GM18511 (cell line): ENCODE results near the gene USF1.

ENCODE experiments used
- ATAC-seq: cut with Tn5 transposase; IDR thresholded peaks from one replicate; pipeline ENCODE4 v1.9.1; 2021; ENCODE audit warnings: mild to moderate bottlenecking, moderate library complexity; ENCODE audit not compliant: unreplicated experiment

The USF1 gene, protein sequence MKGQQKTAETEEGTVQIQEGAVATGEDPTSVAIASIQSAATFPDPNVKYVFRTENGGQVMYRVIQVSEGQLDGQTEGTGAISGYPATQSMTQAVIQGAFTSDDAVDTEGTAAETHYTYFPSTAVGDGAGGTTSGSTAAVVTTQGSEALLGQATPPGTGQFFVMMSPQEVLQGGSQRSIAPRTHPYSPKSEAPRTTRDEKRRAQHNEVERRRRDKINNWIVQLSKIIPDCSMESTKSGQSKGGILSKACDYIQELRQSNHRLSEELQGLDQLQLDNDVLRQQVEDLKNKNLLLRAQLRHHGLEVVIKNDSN

DNA sequence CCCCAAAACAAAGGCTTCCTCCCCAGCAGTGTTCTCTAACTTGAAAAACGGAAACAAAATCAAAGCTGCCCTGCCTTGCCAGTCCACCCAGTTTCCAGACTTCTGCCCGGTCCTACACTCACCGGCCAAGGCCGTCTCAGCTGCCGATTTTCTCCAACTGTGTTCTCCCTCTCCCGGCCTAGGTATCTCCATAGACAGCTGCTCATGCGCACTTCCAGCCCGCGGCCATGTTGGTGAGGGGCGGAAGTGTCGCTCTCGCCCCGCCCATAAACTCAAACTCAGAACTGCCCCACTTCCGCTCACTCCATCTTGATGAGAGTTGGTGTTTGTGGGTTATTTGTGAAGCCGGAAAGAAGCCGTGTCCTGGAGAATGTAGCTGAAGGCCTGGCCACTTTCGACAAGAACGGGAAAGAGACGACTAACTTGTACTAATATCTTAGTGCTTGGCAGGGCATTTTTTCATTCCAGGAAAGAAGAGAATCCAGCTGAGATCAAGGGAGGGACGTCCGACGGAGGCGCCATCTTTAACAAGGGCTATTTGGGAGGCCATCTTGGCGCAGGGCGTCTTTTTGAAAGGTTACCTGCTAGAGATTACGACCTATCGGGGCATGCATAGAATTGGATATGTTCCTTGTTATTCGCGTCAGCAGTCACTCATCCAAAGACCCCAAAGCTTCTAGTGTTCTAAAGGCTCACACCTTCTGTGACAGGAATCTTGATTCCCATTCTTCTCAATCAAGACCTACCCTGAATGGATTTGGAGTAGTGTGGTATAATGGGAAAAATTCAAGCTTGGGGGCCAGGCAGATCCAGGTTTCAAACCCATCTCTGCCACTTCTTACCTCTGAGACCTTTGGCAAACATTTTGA is at the start of gene USF1:
USF1 (minus strand) TSS at position 242 of the 869 bp plus-strand sequence. CDS start 2,702 bp downstream, outside the sequence.
- ATAC-seq = peak; percentile 69

DNA sequence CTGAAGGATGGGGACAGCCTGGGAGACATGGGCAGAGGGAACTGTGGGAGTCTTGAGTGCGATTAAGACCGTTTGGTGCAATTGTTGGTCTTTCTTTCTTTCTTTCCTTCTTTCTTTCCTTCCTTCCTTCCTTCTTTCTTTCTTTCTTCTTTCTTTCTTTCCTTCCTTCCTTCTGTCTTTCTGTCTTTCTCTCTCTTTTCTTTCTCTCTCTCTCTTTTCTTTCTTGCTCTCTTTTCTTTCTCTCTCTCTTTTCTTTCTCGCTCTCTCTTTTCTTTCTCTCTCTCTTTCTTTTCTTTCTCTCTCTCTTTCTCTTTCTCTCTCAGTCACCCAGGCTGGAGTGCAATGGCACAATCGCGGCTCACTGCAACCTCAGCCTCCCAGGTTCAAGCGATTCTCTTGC is 49.5 kb upstream of the USF1 start:
- no peak for ATAC-seq

DNA sequence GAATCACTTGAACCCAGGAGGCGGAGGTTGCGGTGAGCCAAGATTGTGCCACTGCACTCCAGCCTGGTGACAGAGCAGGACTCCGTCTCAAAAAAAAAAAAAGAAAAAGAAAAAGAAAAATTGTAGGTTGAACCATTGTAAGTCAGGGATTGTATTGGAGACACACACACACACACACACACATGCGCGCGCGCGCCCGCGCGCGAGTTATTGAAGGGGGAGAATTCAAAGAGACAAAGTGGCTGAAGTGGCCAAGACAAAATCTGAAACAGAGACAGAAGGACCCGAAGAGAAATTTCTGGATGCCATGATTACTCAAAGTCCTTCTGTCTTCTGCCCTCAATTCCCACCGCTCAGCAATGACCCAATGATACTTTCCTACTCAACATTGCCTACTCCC is 48.7 kb upstream of the USF1 start:
- ATAC-seq = no peak

DNA sequence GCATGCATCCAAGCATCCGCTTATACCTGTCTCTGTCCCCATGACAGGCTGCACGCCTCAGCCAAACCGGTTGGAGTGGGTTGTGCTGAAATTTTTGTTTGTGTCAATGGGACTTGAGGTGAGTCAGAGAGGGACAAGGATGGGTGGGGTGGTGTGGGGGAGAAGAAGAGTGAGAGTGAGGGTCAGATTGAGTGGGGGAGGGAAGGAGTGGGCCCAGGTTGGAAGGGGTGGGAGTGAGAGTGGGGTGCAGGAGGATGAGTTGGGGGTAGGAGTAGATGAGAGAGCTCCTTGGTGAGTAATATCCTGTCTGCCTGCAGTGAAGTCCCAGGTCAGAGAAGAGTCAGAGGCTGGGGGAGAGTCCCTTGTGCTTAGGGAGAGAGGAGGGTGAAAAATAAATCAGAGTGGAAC is 46.8 kb upstream of the USF1 start:
- ATAC-seq = no peak

DNA sequence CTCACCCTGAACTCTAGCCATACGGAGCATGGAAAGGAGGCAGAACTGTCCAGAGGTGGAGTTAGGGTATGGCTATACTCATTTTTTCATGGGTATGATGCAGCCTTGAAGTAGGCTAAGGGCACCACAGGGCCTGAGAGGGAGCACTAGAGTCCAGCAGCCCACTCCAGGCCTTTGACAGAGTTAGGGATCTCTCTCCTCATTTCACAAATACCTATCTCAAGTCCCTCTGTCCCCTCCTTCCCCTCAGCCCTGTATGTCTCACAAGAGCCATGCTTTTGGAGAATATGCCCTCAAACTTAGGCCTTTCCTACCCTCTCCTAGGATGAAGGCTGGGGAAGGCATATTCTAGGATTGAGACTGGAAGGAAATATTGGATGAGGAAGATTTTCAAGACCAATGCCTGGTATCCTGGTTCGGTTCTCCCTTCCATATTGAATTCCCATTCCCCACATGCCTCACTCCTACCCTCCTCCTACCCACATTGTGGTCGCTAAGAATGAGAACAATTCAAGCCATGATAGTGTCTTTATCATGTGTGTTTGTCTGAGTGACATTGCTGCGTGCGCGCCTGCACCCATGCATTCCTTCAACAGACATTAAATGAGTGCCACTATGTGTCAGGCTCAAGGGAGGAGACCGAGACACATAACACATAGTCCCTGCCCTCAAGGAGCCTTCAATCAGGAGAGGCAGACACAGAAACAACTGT is 46.2 kb upstream of the USF1 start:
- ATAC-seq = no peak

DNA sequence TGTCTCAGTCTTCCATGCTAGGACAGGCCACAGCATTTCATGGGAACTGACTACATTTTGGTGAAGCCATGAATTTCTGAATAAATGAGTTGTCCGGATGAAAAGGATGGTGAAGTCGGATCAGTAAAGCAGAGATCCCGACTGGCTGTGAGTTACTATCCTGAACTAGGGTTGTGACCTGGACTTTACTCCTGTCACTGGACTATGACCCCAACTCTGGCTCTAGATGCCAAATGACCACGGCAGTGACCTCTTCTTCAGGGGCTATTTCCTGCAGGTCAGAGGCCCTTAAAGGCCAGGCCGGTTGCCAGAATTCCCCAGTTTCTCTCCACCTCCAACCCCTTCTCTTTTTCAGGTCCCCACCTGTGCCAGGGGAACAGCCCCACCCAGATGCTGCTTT is 45.3 kb upstream of the USF1 start:
- no peak for ATAC-seq

DNA sequence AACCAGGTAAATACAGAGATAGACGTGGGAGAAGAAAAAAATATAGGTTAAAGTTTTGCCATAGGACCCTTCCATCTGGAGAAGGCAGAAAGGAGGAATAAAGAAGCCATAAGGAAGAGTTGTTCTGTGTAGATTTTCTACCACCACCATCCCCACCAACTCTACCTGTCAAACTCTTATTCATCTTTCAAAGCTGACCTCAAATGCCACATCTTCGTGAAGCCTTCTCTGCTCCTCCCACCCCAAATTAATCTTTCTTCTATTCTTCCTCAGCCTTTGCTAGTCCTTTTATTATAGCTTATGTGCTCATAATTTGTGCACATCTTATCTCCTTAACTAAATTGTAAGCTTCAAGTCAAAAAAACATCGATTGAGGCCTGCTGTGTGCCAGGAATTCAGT is 44.8 kb upstream of the USF1 start:
- ATAC-seq = no peak

DNA sequence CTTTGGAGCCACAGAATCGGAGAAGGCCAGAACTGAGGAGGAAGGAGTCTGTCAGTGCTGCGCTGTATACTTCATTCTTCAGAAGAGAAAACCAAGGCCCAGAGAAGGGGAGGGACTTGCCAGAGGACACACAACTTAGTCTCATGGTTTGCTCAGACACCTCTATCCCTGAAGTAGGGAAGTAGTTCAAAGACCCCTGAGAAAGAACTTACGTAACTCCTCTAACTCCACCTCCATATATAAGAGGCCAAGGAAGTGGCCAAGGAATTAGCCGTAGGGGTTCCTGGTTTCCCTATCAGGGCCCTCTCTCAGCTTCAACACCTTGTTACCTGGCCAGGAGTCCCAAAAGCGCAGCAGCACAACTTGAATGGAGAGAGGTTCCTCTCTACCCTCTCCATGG is 44.2 kb upstream of the USF1 start:
- no peak for ATAC-seq

DNA sequence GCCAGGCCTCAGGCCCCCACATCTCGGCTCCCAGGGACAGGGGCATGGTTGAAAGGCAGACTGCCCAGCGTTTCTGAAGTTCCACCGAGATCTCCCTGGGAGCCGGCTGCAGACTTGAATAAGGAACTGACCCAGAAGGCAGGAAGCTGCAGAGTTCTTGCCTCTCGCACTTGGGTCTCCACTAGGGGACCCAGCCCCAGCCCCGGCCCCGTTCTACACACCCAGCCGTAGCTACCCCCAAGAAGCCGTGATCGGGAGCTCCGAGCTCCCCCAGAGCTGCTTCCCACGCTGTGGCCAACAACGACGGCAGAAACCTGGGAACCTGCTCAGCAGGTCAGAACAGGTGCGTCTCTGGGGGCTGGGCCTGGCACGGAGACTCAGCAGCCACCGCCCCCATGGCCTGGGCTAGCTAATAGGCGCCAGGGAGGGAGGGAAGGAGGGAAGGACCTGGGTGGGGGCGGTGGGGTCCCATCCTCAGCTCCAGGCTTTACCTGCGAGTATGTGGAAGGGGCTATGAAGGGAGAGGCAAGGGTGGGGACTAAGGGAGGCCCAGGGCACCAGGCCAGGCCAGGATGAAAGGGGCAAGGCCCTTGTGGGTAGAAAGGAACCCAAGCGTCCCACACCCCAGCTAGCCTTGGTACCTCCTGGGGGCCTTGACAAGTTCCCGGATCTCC is 43.6 kb upstream of the USF1 start, which contains the start of gene NECTIN4:
NECTIN4 (minus strand) TSS at position 308 of the 674 bp plus-strand sequence; CDS start at position 46, 262 bp downstream.
- no peak for ATAC-seq

DNA sequence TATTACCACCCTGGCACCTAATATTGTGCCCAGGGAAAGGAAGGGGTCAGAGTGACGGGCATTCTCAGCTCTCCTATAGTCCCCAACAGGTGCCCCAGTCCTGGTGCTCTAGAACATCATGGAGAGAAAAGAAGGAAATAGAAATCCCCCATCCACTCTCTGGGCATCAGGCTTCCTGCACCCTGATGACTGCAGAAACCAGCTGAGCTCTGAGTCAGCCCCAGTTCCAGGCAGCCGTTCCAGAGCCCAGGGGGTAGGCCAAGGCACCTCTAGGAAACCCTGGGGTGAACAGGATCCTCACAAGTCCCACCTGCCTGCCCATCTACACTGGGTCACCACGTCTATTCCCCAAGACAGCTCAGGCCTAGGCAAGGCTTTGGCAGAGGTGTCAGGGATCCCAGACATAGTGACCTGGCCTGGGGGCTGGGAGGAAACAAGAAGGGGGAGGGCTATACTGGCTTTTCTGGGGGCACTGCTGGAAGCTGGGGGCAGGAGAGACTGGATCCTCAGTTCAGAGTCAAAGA is 42.9 kb upstream of the USF1 start:
- ATAC-seq = no peak

DNA sequence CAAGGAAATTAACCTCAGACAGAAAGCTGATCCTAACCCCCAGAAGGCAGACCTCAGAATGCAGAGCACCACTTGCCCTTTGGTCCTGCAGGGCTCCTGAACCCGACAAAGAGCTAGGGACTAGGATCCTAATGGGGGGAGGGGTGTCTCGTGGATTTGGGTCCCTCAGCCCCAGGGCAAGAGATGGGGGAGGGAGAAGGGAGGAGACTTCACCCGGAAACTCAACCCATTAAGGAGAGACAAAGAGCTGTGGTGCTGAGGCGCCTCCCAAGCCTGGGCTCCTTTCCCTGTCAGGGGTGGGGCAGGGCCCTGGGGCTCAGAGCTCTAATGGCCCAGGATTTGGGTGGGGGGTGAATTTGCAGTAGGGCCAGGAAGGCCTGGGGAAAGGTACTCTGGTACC is 40.7 kb upstream of the USF1 start:
- ATAC-seq = no peak

DNA sequence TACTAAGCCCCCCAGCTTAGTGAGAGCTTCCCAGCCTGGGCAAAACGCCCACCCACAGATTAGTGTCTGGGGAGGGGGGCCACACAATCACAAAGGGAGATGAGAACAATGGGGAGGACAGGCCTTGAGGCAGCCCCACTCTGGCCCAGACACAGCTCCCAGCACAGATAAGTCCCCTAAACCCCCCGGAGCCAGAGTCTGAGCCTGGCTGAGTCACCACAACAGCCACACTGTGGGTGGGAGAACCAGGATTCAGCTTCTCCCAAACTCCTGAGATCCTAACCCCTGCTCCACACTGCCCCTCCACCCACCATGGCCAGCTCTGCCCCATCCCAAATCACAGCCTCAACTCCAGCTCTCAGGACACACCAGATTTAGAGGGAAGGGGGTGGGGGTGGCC is 39.4 kb upstream of the USF1 start:
- no peak for ATAC-seq

DNA sequence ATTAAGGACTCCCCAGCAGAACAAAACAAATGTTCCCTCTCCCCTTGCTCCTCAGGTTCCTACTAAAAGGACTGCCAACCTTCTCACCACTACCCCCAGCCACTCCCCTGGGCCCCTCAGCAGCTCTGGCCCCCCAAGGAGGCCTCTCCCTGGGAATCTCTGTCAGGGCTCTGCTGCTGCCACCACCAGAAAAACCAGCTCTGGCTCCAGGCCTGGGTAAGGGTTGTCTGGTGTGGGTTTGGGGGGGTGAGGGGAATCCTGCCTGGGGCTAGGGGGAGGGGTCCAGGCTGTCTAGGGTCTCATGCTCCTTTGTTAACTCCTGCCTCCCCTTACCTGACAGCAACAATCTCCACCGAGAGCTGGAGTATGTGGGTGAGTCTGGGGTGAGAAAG is 38.8 kb upstream of the USF1 start:
- ATAC-seq = no peak

DNA sequence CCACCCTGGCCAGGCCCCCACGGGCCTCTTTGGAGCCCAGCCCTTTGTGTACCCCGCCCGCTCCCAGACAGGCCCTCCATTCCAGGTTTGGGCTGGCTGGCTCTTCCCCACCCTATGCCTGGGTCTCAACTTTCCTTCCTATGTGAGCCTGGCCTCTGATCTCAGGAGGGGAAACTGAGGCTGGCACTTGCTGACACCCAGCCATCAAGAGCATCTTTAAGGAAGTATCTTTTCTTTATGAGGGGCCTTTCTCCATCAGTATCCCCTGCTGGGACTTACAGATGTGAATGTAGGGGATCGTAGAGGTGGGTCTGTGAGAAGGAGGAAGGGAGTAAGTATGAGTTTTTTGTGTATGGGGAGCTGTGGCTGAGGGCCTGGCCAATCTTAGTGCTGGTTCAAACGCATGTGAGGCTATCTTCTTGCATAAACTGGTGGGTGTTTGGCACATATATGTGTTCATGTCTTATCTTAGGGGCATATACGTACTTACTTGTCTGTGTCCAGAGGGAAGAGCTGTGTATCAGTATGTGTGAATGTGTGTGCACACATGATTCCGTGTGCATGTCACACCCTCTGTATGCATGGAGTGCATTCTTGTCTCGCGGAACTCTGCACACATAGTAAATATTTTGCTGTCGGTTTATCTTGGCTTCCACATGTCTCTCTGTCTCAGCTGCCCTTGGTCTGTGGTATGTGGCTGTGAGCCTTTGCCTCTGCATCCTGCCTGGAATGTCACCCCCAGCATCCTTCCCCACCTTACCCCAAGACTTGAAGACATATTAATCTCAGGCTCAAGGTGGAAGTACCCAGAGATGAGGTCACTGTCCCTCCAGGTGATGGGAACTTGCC is 38.2 kb upstream of the USF1 start:
- ATAC-seq = no peak

DNA sequence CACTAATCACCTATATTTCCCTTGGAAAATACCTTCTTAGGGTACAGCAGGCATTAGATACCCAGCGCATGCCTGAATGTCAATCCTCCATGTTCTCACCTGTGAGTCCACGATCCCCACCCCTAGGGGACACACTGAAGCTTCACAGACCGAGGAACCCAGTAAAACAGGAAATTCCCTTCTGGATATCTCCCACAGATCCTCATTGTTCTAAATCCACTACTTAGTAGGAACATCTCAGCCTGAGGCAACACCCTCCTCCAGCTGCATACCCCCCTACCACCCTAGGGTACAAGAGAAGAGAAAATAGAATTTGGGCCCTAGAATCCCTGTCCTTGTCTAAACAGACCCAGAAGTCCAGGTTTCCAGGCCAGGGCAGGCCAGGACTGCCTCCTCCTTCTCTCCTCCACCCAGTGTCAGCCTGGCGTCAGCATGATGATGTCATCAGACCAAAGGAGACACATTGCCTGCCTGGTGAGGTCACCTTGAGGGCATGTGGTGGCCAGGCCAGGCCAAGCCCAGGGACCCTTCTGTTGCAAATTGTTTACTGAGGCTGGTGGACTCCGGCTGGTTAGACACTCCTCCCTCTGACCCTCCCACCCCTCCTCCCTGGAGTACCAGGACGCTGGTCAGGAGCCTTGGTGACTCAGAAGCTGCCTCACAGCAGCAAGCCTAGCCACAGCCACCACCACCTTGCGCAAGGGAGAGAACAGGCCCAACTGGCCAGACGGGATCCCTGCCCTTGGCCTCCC is 37.4 kb upstream of the USF1 start:
- ATAC-seq = no peak

DNA sequence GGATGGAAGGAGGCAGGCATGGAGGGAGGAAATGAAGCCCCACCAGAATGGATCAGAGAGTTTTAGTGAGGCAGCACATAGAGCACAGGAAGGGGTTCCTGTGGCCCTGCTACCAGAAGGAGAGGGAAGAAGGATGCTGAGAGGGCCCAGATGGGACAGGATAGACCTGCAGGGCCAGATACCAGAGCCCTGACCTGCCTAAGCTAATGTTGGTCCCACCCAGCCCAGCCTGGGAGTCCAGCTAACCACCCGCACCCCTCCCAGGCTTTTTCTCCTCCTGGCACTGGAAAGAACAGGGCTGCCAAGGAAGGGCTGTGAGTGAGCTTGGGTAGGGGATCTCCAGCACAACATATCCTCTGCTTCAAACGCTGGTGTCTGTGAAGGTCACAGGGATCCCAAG is 36.7 kb upstream of the USF1 start:
- ATAC-seq = no peak

DNA sequence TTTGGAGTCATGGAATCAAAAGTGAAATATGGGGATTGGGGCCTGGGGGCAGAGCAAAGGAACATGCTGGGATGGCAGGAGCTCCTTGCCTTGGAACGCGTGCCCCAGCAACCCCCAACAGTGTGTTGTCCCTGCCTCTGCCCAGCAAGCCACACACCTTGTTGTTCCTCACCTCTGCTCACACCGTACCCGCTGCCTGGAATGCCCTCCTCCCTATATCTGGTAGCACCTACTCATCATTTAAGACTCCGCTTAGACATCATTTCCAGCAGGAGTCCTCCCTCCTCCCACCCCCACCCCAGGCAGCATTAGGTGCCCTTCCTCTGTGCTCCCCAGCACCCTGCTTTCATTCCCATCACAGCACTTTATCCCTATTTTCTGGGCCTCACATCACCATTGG is 35.7 kb upstream of the USF1 start:
- no peak for ATAC-seq

DNA sequence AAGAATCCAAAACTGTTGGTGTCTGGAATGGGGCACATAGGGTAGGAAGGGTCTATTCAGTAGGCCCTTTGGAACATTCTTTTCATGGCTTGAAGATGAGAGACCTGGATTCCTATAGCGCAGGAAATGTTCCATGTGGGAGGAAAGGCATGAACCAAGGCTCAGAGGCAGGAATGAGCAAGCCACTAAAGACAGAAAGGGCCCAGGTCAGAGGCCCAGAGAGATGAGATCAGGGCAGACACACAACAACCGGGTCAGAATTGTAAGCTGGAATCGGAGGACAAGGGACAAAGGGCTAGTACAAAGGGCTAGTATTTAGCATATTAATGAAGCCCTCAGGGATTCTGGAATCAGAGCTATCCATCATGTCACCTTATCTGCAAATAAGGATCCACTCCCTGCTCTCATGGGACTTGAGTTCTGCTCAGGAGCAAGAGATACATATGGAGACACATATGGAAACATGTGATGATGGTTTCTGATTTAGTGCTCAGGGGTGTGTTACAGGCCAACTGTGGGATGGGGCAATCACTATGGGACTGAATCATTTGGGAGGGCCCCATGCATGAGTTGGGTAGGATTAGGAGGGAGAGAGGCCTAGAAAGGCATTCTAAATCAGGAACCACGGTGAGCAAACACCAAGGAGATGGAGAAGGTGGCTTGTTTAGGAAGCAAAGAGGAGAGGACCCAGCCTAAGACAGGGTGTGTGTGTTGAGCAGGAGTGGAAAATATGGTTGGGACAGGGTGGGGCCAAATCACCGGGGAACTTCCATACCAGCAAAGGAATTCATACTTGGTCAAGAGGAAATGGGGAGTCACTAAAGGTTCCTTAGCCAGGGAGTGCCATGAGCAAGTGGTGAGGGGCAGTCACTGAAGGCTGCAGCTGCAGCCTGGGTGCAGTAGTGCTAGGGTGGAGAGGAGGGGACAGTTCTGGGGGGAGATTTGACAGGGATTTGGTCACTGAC is 34.9 kb upstream of the USF1 start:
- ATAC-seq = no peak
